ENCODE data around the gene PYGO1. TPM values are rescaled to one million over a fixed set of nuclear protein-coding genes. Genes with fewer than 3 reads are reported as not detected.
"Not testable (repeated sequence)": the region's sequence is repeated elsewhere in the genome, so short reads cannot be mapped to it uniquely, and the experiment has no call there.

PYGO1 gene
- total and polyA plus RNA-seq, 2 of the 8 experiments (the other 6 are each of a cell fraction or from before 2014, with no cell fraction given), result 0.50 to 1.1 TPM

GRCh38 chr15:55498109-55498938 is 89.8 kb downstream of the PYGO1 start:
- H3K4me1 ChIP-seq (replicated peaks in 1 of 4; ENCODE audit: control insufficient read depth in 3 of 4, insufficient read depth in 4 of 4, low read length in 3 of 4); H3K23ac ChIP-seq (ENCODE audit: insufficient read length); H3K27me3 ChIP-seq (replicated peaks in 1 of 4; ENCODE audit: control insufficient read depth in 3 of 4, extremely low read depth in 1 of 4, insufficient read depth in 3 of 4, low read length in 3 of 4); H3K9me3 ChIP-seq (ENCODE audit: insufficient read depth in 2 of 2, low read depth in 1 of 2, low read length in 1 of 2); H2AK5ac ChIP-seq (ENCODE audit: low read depth, low read length); H3K23me2 ChIP-seq (ENCODE audit: low read depth, low read length); H2BK12ac ChIP-seq (ENCODE audit: low read depth, low read length); H3K56ac ChIP-seq (replicated peaks; ENCODE audit: insufficient read length, low read depth, low read length); H2BK20ac ChIP-seq (ENCODE audit: low read length); H4K20me1 ChIP-seq (replicated peaks in 1 of 2; ENCODE audit: control insufficient read depth in 1 of 2, insufficient read depth in 2 of 2, low read length in 2 of 2); H4K91ac ChIP-seq (replicated peaks; ENCODE audit: insufficient read length, low read length); H2BK15ac ChIP-seq (ENCODE audit: low read length); H2BK5ac ChIP-seq (ENCODE audit: low read depth, low read length); H4K5ac ChIP-seq (ENCODE audit: insufficient read length, low read depth, low read length); H3K36me3 ChIP-seq (ENCODE audit: control insufficient read depth in 2 of 4, insufficient read depth in 4 of 4, low read length in 3 of 4); H3K18ac ChIP-seq (ENCODE audit: extremely low read depth, low read length); POLR2A ChIA-PET (ENCODE audit: partially characterized antibody); H3K14ac ChIP-seq (ENCODE audit: insufficient read length); H2BK120ac ChIP-seq (replicated peaks; ENCODE audit: low read depth, low read length); H3K79me2 ChIP-seq (ENCODE audit: control insufficient read depth in 1 of 2, insufficient read depth in 2 of 2, low read length in 2 of 2); H3K4ac ChIP-seq (replicated peaks; ENCODE audit: insufficient read length, low read depth, low read length); H3K79me1 ChIP-seq (ENCODE audit: low read depth, low read length); H3K27ac ChIP-seq (ENCODE audit: low read depth, low read length): not testable (repeated sequence)
- peak; percentile 53 to 86 for DNase-seq (ENCODE audit: low read depth in 1 of 2, low spot score in 2 of 2)
- peak; percentile 13 for FAIRE-seq
- H3K4me3 ChIP-seq (ENCODE audit: extremely low read depth in 1 of 4, insufficient read depth in 2 of 4, low read depth in 3 of 4, low read length in 4 of 4), result peak overlapping the region; percentile 61 to 74 (median 72)
- H4K8ac ChIP-seq (ENCODE audit: extremely low read depth, insufficient read depth, low read length), result peak overlapping the region; percentile 62
- peak overlapping the region; percentile 92; the same call in 1 of the 2 replicates for H2AFZ ChIP-seq (ENCODE audit: low read length)
- WGBS, 2 experiments (ENCODE audit: extremely low coverage in 1 of 2, insufficient coverage in 1 of 2, insufficient read length in 1 of 2, insufficient replicate concordance in 2 of 2, low coverage in 1 of 2, low lambda C conversion rate in 2 of 2, missing lambda C conversion rate in 1 of 2), result 20% methylated on average over 46 of the region's 55 CpGs; no CpG with 5 or more reads in 1 of the 2 experiments
- CTCF ChIA-PET (ENCODE audit: partially characterized antibody), result interaction anchor here (1.0 to 2.5 kb wide), 2 partner anchors 29 to 275 kb away, joined by 3 to 4 read pairs; no protein-coding TSS in a partner anchor
- peak overlapping the region in 1 of 4 experiments; percentile 72; a peak in 3 of 7 replicates for H3K9ac ChIP-seq (replicated peaks in 1 of 4; ENCODE audit: extremely low read depth in 1 of 4, low read depth in 3 of 4, low read length in 3 of 4)
- peak overlapping the region; percentile 44 to 76 for H3K4me2 ChIP-seq (ENCODE audit: insufficient read depth in 1 of 2, low read depth in 2 of 2, low read length in 2 of 2)
- peak; percentile 89 for TF ChIP-seq MAX (IDR thresholded peaks at IDR 0.05)
- TF ChIP-seq KDM4A (IDR thresholded peaks at IDR 0.05; ENCODE audit: low read depth, low read length, severe bottlenecking), result peak; percentile 45
- TF ChIP-seq CREB1 (IDR thresholded peaks at IDR 0.05), result peak; percentile 10; the same call in 1 of the 2 replicates
- peak; percentile 43 to 96; a peak in 3 of 4 replicates for TF ChIP-seq HDAC2 (IDR thresholded peaks at IDR 0.05; ENCODE audit: borderline replicate concordance in 1 of 2, low read depth in 2 of 2, low read length in 2 of 2)
- TF ChIP-seq GABPA (IDR thresholded peaks at IDR 0.05; ENCODE audit: borderline replicate concordance, insufficient read depth, low read length), result 0 out of 2 replicates have a peak, but pooled peaks have one; percentile 43
- peak; percentile 91 to 99; a peak in 3 of 4 replicates for TF ChIP-seq SIN3A (conservative IDR thresholded peaks at IDR 0.05 in 1 of 2, IDR thresholded peaks at IDR 0.05 in 1 of 2; ENCODE audit: low read depth in 1 of 2, low read length in 2 of 2)
- peak; percentile 93 for TF ChIP-seq SAP30 (IDR thresholded peaks at IDR 0.05; ENCODE audit: insufficient read depth, insufficient replicate concordance, low read length)
- peak; percentile 52; the same call in 1 of the 2 replicates for TF ChIP-seq TAF1 (IDR thresholded peaks at IDR 0.05; ENCODE audit: low read depth, low read length)
- 0 out of 2 replicates have a peak, but pooled peaks have one; percentile 22 for TF ChIP-seq PHF8 (conservative IDR thresholded peaks at IDR 0.05; ENCODE audit: low read depth, low read length)
- peak; percentile 41; the same call in 1 of the 2 replicates for TF ChIP-seq TBP (IDR thresholded peaks at IDR 0.05; ENCODE audit: low read depth, low read length)
